Fibroblast of mammary gland (primary cell): ENCODE data around the gene TOM1L2.
A peak's percentile ranks its signal among the peaks of the same experiment; 100 is the strongest.

Experiments
- DNase-seq: peaks from one replicate; pipeline ENCODE4 v3.0.0-alpha.2; 2010; ENCODE audit warnings: low read depth
- H3K4me3 ChIP-seq: 2 replicates; pipeline ENCODE4 v1.5.1; 2011; ENCODE audit warnings: low read depth, mild to moderate bottlenecking, low read length, moderate library complexity; ENCODE audit not compliant: control insufficient read depth
- TF ChIP-seq, protein P1 (sequence below): conservative IDR thresholded peaks from 2 replicates; pipeline ENCODE4 v1.5.1; 2011; ENCODE audit warnings: low read depth, low read length, inconsistent platforms; ENCODE audit not compliant: control insufficient read depth, insufficient read depth

Gene TOM1L2

GRCh38 chr17:17972126-17972951 is at the start of gene TOM1L2, which contains the start of gene DRC3:
TSS of gene TOM1L2 (minus strand) at chr17:17972400. CDS start at chr17:17972313, 87 bp downstream.
TSS of gene DRC3 (plus strand) at chr17:17972862. CDS start at chr17:17977599, 4,737 bp downstream.
- peak within 1 kb of the TSS; percentile 69 for H3K4me3 ChIP-seq
- DNase-seq = peak; percentile 100
- TF ChIP-seq, protein P1, sequence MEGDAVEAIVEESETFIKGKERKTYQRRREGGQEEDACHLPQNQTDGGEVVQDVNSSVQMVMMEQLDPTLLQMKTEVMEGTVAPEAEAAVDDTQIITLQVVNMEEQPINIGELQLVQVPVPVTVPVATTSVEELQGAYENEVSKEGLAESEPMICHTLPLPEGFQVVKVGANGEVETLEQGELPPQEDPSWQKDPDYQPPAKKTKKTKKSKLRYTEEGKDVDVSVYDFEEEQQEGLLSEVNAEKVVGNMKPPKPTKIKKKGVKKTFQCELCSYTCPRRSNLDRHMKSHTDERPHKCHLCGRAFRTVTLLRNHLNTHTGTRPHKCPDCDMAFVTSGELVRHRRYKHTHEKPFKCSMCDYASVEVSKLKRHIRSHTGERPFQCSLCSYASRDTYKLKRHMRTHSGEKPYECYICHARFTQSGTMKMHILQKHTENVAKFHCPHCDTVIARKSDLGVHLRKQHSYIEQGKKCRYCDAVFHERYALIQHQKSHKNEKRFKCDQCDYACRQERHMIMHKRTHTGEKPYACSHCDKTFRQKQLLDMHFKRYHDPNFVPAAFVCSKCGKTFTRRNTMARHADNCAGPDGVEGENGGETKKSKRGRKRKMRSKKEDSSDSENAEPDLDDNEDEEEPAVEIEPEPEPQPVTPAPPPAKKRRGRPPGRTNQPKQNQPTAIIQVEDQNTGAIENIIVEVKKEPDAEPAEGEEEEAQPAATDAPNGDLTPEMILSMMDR = no peak

- TF ChIP-seq, protein P1 = no peak
- no peak for DNase-seq
- no peak overlapping the region for H3K4me3 ChIP-seq
Observed at GRCh38 chr17:18021372-18021771, 49.2 kb upstream of the TOM1L2 start.

DNA sequence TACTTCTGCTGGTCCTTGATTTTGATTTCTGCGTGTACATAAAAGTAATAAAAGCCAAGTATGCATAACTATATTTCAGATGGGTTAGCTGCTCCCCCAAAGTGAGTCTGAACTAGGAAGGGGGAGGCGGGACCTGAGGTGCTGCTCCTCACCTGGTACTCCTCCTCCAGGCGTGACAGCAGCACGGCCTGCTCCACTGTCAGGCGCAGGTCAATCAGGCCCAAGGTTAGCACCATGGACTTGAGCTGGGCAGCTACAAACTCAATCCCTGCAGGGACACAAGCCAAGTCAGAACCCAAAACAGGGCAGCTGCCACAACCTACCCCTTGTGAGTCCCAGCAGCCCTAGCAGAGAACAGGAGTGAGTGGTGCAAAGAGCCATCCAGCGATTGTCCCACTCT is 48.8 kb upstream of the TOM1L2 start:
- H3K4me3 ChIP-seq = no peak overlapping the region
- TF ChIP-seq, protein P1 = no peak
- DNase-seq = no peak

GRCh38 chr17:18019838-18020154 is 47.6 kb upstream of the TOM1L2 start:
- no peak for DNase-seq
- TF ChIP-seq, protein P1 = no peak
- no peak overlapping the region for H3K4me3 ChIP-seq

GRCh38 chr17:18018411-18018921 is 46.3 kb upstream of the TOM1L2 start:
- H3K4me3 ChIP-seq = no peak overlapping the region
- TF ChIP-seq, protein P1 = no peak
- DNase-seq = no peak

GRCh38 chr17:18017958-18018357 is 45.8 kb upstream of the TOM1L2 start:
- DNase-seq = no peak
- TF ChIP-seq, protein P1 = no peak
- no peak overlapping the region for H3K4me3 ChIP-seq

- TF ChIP-seq, protein P1 = no peak
- DNase-seq = no peak
- no peak overlapping the region for H3K4me3 ChIP-seq
Observed at GRCh38 chr17:18016426-18016825, 44.2 kb upstream of the TOM1L2 start.
